Uterus (tissue), 2 donors: Measurements from ENCODE around the gene POU2F3.

Experiments
- POLR2A ChIP-seq, 2 donors: fragments of 450-650 bp; IDR thresholded peaks; one replicate each; pipeline ENCODE4 v1.6.1; 2016; ENCODE audit warnings: antibody characterized with exemption in 2 of 2, mild to moderate bottlenecking in 1 of 2, moderate library complexity in 1 of 2
- TF ChIP-seq, protein P1 (sequence below), 4 experiments: fragments of 200-600 bp in 2 of 4; fragments of 450-650 bp in 2 of 4; sonication (generic) in 2 of 4; IDR thresholded peaks; one replicate each; pipeline ENCODE4 v1.5.1; 2016 to 2019; ENCODE audit warnings: antibody characterized with exemption in 4 of 4, mild to moderate bottlenecking in 2 of 4, moderate library complexity in 1 of 4

DNA sequence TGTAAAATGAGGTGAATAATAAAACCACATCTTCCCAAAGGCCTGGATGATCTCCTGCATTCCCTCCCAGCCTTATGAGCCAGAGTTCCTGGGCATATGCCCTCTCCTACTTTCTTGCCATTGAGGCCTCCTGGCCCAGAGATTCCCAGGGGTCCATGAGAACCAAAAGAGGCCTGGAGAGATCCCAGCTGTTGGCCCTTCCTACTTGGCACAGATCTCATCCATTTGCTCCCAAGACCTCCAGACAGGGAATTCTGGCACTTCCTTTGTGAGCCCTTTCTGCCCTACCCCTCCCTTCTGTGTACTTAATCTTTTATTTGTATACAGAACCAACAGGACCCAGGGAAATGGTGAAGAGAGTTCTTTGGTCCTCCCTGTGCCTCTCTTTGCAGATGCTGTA lies 21.4 kb downstream of the POU2F3 start:
- TF ChIP-seq, protein P1, sequence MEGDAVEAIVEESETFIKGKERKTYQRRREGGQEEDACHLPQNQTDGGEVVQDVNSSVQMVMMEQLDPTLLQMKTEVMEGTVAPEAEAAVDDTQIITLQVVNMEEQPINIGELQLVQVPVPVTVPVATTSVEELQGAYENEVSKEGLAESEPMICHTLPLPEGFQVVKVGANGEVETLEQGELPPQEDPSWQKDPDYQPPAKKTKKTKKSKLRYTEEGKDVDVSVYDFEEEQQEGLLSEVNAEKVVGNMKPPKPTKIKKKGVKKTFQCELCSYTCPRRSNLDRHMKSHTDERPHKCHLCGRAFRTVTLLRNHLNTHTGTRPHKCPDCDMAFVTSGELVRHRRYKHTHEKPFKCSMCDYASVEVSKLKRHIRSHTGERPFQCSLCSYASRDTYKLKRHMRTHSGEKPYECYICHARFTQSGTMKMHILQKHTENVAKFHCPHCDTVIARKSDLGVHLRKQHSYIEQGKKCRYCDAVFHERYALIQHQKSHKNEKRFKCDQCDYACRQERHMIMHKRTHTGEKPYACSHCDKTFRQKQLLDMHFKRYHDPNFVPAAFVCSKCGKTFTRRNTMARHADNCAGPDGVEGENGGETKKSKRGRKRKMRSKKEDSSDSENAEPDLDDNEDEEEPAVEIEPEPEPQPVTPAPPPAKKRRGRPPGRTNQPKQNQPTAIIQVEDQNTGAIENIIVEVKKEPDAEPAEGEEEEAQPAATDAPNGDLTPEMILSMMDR (IDR thresholded peaks at IDR 0.05), result no peak
- TF ChIP-seq POLR2A (IDR thresholded peaks at IDR 0.05), result no peak
